GM19328 (cell line): Measurements from ENCODE around the gene NEGR1.

Experiments
- ATAC-seq: cut with Tn5 transposase; IDR thresholded peaks from one replicate; pipeline ENCODE4 v1.9.1; 2021; ENCODE audit warnings: mild to moderate bottlenecking, moderate library complexity; ENCODE audit not compliant: unreplicated experiment

The NEGR1 gene

GRCh38 chr1:72050551-72050950, 231.8 kb downstream of the NEGR1 start:
- ATAC-seq = no peak

GRCh38 chr1:72037745-72038343, 244.5 kb downstream of the NEGR1 start:
- no peak for ATAC-seq

- no peak for ATAC-seq
Measured at GRCh38 chr1:72034827-72035226, 247.5 kb downstream of the NEGR1 start.

GRCh38 chr1:72023063-72023930, 259.0 kb downstream of the NEGR1 start:
- no peak for ATAC-seq

GRCh38 chr1:72018562-72018961, 263.8 kb downstream of the NEGR1 start:
- ATAC-seq = no peak

- no peak for ATAC-seq
Measured at GRCh38 chr1:72015006-72015405, 267.3 kb downstream of the NEGR1 start.

GRCh38 chr1:72013161-72013560, 269.2 kb downstream of the NEGR1 start:
- no peak for ATAC-seq

- ATAC-seq = no peak
Measured at GRCh38 chr1:72011721-72012120, 270.6 kb downstream of the NEGR1 start.

- ATAC-seq = no peak
Measured at GRCh38 chr1:72010094-72010431, 272.3 kb downstream of the NEGR1 start.

- ATAC-seq = no peak
Measured at GRCh38 chr1:72009173-72010093, 272.9 kb downstream of the NEGR1 start.

- ATAC-seq = no peak
Measured at GRCh38 chr1:72007312-72007711, 275.0 kb downstream of the NEGR1 start.

GRCh38 chr1:72006092-72006491, 276.2 kb downstream of the NEGR1 start:
- ATAC-seq = no peak

- ATAC-seq = no peak
Measured at GRCh38 chr1:72003092-72003491, 279.2 kb downstream of the NEGR1 start.

- ATAC-seq = no peak
Measured at GRCh38 chr1:72000809-72001208, 281.5 kb downstream of the NEGR1 start.

- ATAC-seq = no peak
Measured at GRCh38 chr1:71994646-71995045, 287.7 kb downstream of the NEGR1 start.

GRCh38 chr1:71987181-71987580, 295.2 kb downstream of the NEGR1 start:
- no peak for ATAC-seq

- no peak for ATAC-seq
Measured at GRCh38 chr1:71986160-71986559, 296.2 kb downstream of the NEGR1 start.

- ATAC-seq = no peak
Measured at GRCh38 chr1:71980556-71980955, 301.8 kb downstream of the NEGR1 start.

GRCh38 chr1:71979882-71980281, 302.5 kb downstream of the NEGR1 start:
- no peak for ATAC-seq

GRCh38 chr1:71967670-71968069, 314.7 kb downstream of the NEGR1 start:
- peak; percentile 62 for ATAC-seq

- no peak for ATAC-seq
Measured at GRCh38 chr1:71964188-71964587, 318.2 kb downstream of the NEGR1 start.
